ENCODE measurements around the gene TMEM238L. TPM values are rescaled to one million over a fixed set of nuclear protein-coding genes. Genes with fewer than 3 reads are reported as not detected.

TMEM238L gene
- total and polyA plus RNA-seq, 2 of the 8 experiments (the other 6 are each of a cell fraction or from before 2014, with no cell fraction given) = not detected

DNA sequence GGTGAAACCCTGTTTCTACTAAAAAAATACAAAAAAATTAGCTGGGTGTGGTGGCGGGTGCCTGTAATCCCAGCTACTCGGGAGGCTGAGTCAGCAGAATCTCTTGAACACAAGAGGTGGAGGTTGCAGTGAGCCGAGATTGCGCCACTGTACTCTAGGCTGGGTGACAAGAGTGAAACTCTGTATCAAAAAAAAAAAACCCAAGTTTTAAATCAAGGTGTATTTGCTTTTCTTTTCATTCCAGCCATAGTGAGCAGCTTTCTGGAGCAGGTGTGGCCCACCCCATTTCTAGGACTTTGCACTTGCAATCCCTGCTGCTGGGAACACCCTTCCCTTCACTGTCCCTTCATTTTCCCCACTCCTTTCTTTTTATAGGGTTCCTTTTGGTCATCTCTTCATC, 28.8 kb downstream of the TMEM238L start:
- CTCF ChIA-PET (ENCODE audit: partially characterized antibody) = interaction anchor here (1.2 to 6.1 kb wide), 5 partner anchors 12 to 69 kb away, joined by 3 to 57 read pairs (median 22); no protein-coding TSS in a partner anchor
- TF ChIP-seq MAFK (IDR thresholded peaks at IDR 0.05; ENCODE audit: low read depth, low read length) = 0 out of 2 replicates have a peak, but pooled peaks have one; percentile 10
- TF ChIP-seq, protein P1, sequence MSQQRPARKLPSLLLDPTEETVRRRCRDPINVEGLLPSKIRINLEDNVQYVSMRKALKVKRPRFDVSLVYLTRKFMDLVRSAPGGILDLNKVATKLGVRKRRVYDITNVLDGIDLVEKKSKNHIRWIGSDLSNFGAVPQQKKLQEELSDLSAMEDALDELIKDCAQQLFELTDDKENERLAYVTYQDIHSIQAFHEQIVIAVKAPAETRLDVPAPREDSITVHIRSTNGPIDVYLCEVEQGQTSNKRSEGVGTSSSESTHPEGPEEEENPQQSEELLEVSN (IDR thresholded peaks at IDR 0.05) = no peak
- Histone ChIP-seq H3K4me3 (ENCODE audit: extremely low read depth in 1 of 4, insufficient read depth in 2 of 4, low read depth in 3 of 4, low read length in 4 of 4) (no peak overlapping the region), H4K20me1 (replicated peaks in 1 of 2; ENCODE audit: control insufficient read depth in 1 of 2, insufficient read depth in 2 of 2, low read length in 2 of 2) (no peaks in the 10 kb centered on the region), H3K14ac (ENCODE audit: insufficient read length) (no peak overlapping the region), H2BK20ac (ENCODE audit: low read length) (no peak overlapping the region), H3K18ac (ENCODE audit: extremely low read depth, low read length) (no peak overlapping the region), H2BK12ac (ENCODE audit: low read depth, low read length) (no peak overlapping the region), H3K23me2 (ENCODE audit: low read depth, low read length) (no peaks in the 10 kb centered on the region; the same call in 1 of the 2 replicates), H3K27me3 (replicated peaks in 1 of 4; ENCODE audit: control insufficient read depth in 3 of 4, extremely low read depth in 1 of 4, insufficient read depth in 3 of 4, low read length in 3 of 4) (no peaks in the 10 kb centered on the region), H2BK15ac (ENCODE audit: low read length) (no peak overlapping the region), H4K5ac (ENCODE audit: insufficient read length, low read depth, low read length) (no peak overlapping the region), H4K91ac (replicated peaks; ENCODE audit: insufficient read length, low read length) (no peak overlapping the region), H2BK120ac (replicated peaks; ENCODE audit: low read depth, low read length) (no peak overlapping the region), H3K9me3 (ENCODE audit: insufficient read depth in 2 of 2, low read depth in 1 of 2, low read length in 1 of 2) (no peaks in the 10 kb centered on the region), H3K56ac (replicated peaks; ENCODE audit: insufficient read length, low read depth, low read length) (no peak overlapping the region), H3K4me1 (replicated peaks in 1 of 4; ENCODE audit: control insufficient read depth in 3 of 4, insufficient read depth in 4 of 4, low read length in 3 of 4) (no peaks in the 10 kb centered on the region; a peak in 1 of 7 replicates), H3K79me2 (ENCODE audit: control insufficient read depth in 1 of 2, insufficient read depth in 2 of 2, low read length in 2 of 2) (no peaks in the 10 kb centered on the region), H2AFZ (ENCODE audit: low read length) (no peak overlapping the region), H2AK5ac (ENCODE audit: low read depth, low read length) (no peak overlapping the region), H3K36me3 (ENCODE audit: control insufficient read depth in 2 of 4, insufficient read depth in 4 of 4, low read length in 3 of 4) (no peaks in the 10 kb centered on the region; a peak in 2 of 8 replicates), H3K27ac (ENCODE audit: low read depth, low read length) (no peak overlapping the region), H3K4ac (replicated peaks; ENCODE audit: insufficient read length, low read depth, low read length) (no peak overlapping the region), H4K8ac (ENCODE audit: extremely low read depth, insufficient read depth, low read length) (no peak overlapping the region), H3K23ac (ENCODE audit: insufficient read length) (no peak overlapping the region), H3K9ac (replicated peaks in 1 of 4; ENCODE audit: extremely low read depth in 1 of 4, low read depth in 3 of 4, low read length in 3 of 4) (no peak overlapping the region), H3K79me1 (ENCODE audit: low read depth, low read length) (no peaks in the 10 kb centered on the region), H3K4me2 (ENCODE audit: insufficient read depth in 1 of 2, low read depth in 2 of 2, low read length in 2 of 2) (no peak overlapping the region), H2BK5ac (ENCODE audit: low read depth, low read length) (no peak overlapping the region)
- 91% methylated on average over 4 of the region's 4 CpGs; no CpG with 5 or more reads in 1 of the 2 experiments for WGBS, 2 experiments (ENCODE audit: extremely low coverage in 1 of 2, insufficient coverage in 1 of 2, insufficient read length in 1 of 2, insufficient replicate concordance in 2 of 2, low coverage in 1 of 2, low lambda C conversion rate in 2 of 2, missing lambda C conversion rate in 1 of 2)
- DNase-seq (ENCODE audit: low read depth in 1 of 2, low spot score in 2 of 2) (no peak), FAIRE-seq (no peak)
- POLR2A ChIA-PET (ENCODE audit: partially characterized antibody) = no interaction called here
